GM18868 (cell line): Measurements from ENCODE around the gene MAP2K1.
"Not testable (repeated sequence)": the region's sequence is repeated elsewhere in the genome, so short reads cannot be mapped to it uniquely, and the experiment has no call there.

Source experiments
- ATAC-seq: cut with Tn5 transposase; IDR thresholded peaks from one replicate; pipeline ENCODE4 v1.9.1; 2021; ENCODE audit warnings: mild to moderate bottlenecking, moderate library complexity; ENCODE audit not compliant: unreplicated experiment

The MAP2K1 gene

DNA sequence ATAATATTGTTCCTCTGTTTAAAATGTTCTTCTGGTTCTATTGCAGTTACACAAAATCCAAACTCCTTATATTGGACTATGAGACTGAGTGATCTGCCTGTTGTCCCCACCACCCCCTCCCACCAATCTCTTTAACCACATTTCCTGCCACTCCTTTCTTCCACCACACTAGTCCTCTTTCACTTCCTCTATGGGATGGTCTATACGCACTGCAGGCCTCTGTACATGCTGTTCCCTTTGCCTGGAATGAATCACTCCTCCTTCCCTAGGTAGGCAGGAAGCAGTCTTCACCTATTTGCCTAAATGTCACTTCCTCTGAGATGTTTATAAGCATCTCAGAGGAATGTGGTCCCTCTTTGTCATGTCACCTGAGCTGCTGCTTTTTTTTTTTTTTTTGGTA, 4.0 kb downstream of the MAP2K1 start:
- ATAC-seq, result no peak

- not testable (repeated sequence) for ATAC-seq
These were observed 6.3 kb downstream of the MAP2K1 start for GRCh38 chr15:66393037-66393436.

- ATAC-seq, result no peak
These were observed 7.8 kb downstream of the MAP2K1 start for GRCh38 chr15:66394472-66394871.

DNA sequence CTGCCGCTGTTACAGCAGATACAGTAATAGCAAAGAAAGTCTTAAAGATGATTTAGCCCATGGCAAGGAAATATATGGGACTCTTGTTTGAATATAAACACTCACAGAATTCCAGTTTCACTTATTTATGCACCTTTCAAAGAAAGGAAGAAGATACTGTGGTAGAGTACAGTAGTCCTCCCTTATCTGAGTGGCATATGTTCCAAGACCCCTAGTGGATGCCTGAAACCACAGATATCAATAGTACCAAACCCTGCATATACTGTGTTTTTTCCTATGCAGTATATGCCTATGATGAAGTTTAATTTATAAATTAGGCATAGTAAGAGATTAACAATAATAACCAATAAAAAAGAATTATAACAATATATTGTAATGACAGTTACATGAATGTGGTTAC, 8.2 kb downstream of the MAP2K1 start:
- ATAC-seq, result no peak

- ATAC-seq, result no peak
These were observed 12.6 kb downstream of the MAP2K1 start for GRCh38 chr15:66399276-66399675.

DNA sequence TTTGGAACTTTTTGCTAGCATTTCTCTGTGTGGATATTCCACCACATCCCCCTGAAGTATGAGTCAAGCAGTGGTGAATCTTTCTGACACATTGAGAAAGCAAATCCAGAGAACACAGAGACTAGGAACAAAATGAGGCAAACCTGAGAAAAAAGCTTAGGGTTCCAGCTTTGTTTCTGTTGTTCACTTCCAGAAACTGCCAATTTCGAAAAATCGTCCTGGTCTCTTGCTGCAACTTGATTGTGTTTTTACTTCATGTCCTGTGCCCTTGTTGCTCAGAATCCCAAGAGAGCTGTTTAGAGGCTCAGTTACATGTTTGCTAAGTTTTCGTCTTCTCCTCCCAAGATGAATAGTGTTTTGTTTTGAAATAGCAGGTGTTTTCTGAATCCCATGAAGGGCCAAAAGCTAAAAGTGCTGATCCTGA, 13.7 kb downstream of the MAP2K1 start:
- ATAC-seq, result no peak

GRCh38 chr15:66401130-66402021, 14.7 kb downstream of the MAP2K1 start:
- no peak for ATAC-seq

DNA sequence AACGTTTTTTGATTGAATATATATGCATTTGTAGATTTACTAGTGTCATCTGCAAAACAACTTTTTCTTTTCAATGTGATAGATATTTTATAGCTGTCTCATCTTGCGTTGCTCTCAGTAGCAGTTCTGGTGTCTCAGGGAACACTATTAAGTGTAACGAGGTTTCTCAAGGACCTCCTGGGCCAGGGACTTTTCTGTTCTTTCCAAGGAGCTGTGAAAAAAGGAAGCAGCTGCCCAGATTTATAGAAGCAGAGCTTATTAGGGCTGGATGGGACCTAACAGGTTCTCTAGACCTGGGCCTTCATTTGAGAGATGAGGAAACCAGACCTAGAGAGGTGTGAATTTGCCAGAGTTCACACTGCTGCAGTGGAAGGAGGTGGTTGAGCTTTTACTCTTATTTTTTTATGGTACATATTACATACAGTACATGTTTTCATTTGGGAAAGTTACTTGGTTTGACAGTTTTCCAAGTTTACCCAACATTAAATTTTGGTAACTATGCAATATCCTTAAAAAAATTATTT, 16.1 kb downstream of the MAP2K1 start:
- no peak for ATAC-seq

DNA sequence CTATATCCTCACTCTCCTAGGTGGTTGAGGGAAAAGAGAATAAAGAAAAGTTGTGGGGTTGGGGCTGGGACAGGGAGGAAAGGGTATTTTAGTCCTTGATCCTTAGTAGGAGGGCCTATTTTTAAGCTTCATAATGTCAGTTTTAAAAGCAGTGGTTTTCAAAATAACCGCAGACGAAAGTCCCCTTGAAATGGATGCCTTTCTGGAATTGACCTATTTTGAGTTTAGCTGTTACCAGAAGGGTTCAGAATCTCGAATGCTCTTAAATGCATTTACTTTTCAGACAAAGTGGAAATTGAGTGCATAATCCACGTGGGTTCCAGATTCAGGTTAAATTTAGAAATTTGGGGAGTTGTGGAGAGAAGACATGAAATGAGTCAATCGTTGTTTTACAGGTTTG, 16.6 kb downstream of the MAP2K1 start:
- ATAC-seq, result no peak

GRCh38 chr15:66404122-66404521, 17.4 kb downstream of the MAP2K1 start:
- no peak for ATAC-seq

DNA sequence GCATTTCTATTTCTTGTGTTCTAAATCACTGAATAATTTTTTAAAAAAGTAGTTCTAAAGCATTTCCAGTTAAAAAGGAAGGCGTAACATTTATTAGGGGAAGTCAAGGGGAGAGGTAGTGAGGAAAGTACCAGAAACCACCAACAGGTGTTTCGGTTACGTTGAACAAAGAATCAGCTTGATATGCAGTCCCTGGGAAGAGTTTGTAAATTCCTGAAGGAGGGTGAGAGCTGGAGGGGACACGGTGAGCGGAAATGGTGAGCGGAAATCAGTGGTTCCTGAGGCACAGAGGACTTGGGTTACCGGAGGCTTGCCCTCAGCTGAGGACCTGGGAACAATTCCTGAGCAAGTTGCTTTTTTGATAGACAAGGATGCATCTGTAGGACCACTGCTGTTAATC, 17.8 kb downstream of the MAP2K1 start:
- ATAC-seq, result no peak

DNA sequence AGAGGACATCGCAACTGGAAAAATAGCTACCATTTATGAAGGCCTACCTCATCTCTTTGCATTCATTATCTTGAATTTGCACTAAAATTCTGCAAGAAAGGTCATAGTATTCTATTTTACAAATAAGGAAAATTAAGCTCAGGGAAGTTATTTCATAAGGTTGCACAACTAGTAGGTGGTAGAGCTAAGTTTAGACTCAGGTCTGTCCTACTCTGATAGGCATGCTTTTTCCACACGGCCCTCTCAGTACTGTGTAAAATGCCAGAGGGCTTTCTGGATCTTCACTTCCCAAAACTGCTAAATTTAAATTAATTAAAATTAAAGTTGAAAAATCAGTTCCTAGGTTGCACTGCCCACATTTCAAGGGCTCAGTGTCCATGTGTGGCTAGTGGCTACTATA, 18.3 kb downstream of the MAP2K1 start:
- no peak for ATAC-seq

DNA sequence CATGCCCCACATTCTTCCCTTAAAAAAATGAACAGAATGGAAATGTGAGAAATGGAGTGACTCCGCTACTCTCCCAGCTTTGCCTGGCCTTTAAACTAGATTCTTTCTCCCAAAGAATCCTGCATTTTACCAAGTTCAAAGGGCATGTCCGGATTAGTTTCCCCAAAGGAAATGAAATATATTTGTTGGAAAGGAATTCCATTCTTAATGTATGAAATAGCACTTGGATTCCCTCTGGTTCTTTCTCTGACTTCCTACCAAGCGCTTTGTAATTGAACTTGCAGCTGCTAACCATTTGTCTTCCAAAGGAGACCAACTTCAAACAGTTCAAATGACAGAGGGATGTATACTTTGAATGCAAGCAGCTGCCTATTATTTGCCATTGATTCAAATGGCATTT, 18.9 kb downstream of the MAP2K1 start:
- no peak for ATAC-seq

- no peak for ATAC-seq
These were observed 21.5 kb downstream of the MAP2K1 start for GRCh38 chr15:66408254-66408653.

DNA sequence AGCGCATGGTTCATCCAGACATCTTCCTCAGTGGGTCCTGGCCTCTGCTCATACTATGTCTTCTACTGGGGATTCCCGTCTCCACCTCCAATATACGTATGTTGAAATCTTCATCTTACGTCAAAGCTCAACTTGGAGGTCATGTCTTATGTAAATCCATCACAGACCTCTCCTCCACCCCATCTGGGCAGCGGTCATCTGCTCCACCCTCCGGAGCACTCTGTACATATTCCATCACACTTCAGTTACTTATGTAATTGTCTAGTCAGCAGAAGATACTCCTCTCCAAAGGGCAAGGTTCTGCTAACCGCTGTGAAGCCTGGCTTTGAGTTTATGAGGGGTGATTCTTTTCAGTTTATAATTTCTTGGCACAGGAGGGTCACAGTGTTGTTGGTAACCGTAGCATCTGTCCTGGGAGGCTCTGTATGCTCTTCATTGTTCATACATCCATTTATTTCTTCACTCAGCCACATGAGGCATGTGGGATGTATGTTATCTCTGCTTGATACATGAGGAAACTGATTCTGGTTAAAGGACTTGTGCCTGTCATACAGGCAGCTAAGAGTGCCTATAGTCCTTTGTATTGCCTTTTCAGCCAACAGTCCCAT, 22.1 kb downstream of the MAP2K1 start:
- ATAC-seq, result no peak

DNA sequence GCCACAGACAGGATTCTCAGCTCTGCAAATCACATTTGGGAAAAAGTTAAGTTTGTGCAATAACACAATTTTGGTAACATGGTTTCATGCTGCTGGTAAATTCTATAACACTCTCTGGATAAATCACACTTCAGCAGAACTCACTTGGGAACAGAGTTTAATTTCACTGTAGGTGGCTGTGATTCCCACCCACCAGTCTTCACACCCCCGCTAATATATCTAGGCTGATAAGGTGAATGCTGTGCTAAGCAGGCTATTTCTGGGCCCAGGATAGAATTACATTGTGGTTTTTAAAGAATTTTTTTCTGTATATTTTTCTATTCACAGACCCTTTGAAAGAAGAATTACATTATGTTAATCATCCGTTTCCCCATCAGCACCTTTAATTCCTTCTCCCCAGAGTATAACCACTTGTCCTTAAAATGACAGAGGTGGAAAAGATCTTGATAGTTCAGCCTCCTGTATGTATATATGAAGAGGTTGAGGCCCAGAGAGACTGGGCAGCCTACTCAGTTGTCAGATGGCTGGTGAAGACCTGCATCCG, 22.9 kb downstream of the MAP2K1 start:
- no peak for ATAC-seq

DNA sequence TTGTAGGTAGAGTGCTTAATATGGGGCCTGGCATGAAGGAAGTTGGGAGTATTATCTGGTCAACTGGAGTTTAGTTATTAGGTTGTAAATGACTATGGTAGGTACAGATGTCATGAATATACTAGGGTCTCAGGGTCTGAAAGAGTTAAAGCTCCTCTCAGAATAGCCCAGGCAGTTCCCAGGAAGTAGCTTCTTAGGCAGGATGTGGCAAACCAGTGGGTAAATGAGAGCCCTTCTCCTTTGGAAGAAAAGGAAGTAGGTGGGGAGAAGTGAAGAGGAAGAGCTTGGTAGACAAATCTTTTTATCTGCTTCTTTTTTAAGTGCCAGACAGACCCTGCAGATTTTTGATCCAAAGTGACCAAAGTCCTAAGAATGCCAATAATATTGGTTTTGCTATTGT, 24.5 kb downstream of the MAP2K1 start:
- no peak for ATAC-seq

DNA sequence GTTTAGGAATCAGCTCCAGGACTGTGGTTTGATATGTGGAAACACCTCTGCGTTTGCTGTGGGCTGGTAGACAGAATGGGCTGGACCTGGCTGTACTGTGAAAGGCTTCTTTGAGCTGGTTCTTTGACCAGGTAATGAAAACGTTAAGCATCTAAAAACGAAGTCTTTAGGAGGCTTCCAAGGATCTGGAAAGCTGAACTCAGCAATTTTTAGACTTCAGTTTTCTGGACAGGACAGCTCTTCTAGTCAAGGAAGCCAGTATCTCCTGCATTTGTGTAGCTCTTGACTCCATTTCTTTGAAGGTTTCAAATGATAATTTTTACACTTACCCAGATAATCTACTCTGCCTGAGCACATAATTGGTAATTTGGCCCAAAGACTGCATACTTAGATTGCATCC, 25.5 kb downstream of the MAP2K1 start:
- ATAC-seq, result no peak

DNA sequence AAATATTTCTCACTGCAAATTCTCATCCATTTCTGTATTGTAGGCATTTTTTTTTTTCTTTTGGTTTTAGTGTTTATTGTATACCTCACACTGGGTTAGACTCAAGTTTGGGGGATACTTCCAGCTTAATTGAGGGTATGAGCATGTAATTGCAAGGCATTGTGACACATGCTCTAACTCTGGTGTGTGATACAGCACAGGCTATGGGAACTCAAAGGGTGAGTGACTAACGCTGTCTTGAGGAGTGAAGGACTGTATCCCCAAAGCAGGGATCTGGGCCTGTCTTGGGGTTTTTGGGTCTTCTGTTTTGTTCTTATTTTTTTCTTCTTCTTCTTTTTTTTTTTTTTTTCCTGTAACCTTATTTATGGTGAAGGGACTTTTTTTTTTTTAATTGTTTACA, 26.9 kb downstream of the MAP2K1 start:
- ATAC-seq, result no peak

GRCh38 chr15:66415360-66415759, 28.6 kb downstream of the MAP2K1 start:
- no peak for ATAC-seq

- ATAC-seq, result no peak
These were observed 31.0 kb downstream of the MAP2K1 start for GRCh38 chr15:66417736-66418135.

GRCh38 chr15:66419471-66419870, 32.8 kb downstream of the MAP2K1 start:
- ATAC-seq, result no peak
